Mammary microvascular endothelial cell (primary cell): ENCODE data around the gene MAGEA11. TPM values are rescaled to one million over a fixed set of nuclear protein-coding genes. Genes with fewer than 3 reads are reported as not detected.

Source experiments
- total RNA-seq: library from RNA; depleted of rRNA; stranded (reverse); fragments of >200 nt; gene quantifications from 2 replicates; pipeline ENCODE4 v1.2.3, GENCODE V29; 2015

MAGEA11 gene
- total RNA-seq = not detected in 2 replicates

GRCh38 chrX:149711545-149712236 is at the start of gene MAGEA11:
Gene MAGEA11, plus strand, starts transcription at chrX:149712060. Its CDS starts 1,100 bp downstream, at chrX:149713160.

Other genes starting within 250 kb of the MAGEA11 start
- gene IDS, start 206.8 kb upstream of the MAGEA11 start, total RNA-seq = 26.3 and 27.8 TPM in 2 replicates
- gene EOLA1, start 171.0 kb upstream of the MAGEA11 start, total RNA-seq = 8.4 and 21.3 TPM in 2 replicates
- gene HSFX3, start 162.1 kb upstream of the MAGEA11 start, total RNA-seq = not detected in 2 replicates
- not detected in 2 replicates for gene MAGEA9B, start 124.6 kb upstream of the MAGEA11 start, total RNA-seq
- not detected in 2 replicates for gene HSFX2, start 116.7 kb upstream of the MAGEA11 start, total RNA-seq
- 6.3 TPM in 2 replicates for gene TMEM185A, start 80.3 kb upstream of the MAGEA11 start, total RNA-seq
- gene HSFX1, start 62.0 kb downstream of the MAGEA11 start, total RNA-seq = 0.07 TPM in 1 of 2 replicates, not detected in the other
- gene MAGEA9, start 69.9 kb downstream of the MAGEA11 start, total RNA-seq = not detected in 2 replicates
- not detected in 2 replicates for gene MAGEA8, start 169.1 kb downstream of the MAGEA11 start, total RNA-seq
- gene HSFX4, start 217.5 kb downstream of the MAGEA11 start, total RNA-seq = not detected in 2 replicates
- gene EOLA2, start 226.4 kb downstream of the MAGEA11 start, total RNA-seq = 28.6 and 28.8 TPM in 2 replicates